ENCODE measurements around the gene HM13. TPM values are rescaled to one million over a fixed set of nuclear protein-coding genes. Genes with fewer than 3 reads are reported as not detected.

HM13 gene
- total RNA-seq, 1 experiment from 2014 or later = 183 TPM

DNA sequence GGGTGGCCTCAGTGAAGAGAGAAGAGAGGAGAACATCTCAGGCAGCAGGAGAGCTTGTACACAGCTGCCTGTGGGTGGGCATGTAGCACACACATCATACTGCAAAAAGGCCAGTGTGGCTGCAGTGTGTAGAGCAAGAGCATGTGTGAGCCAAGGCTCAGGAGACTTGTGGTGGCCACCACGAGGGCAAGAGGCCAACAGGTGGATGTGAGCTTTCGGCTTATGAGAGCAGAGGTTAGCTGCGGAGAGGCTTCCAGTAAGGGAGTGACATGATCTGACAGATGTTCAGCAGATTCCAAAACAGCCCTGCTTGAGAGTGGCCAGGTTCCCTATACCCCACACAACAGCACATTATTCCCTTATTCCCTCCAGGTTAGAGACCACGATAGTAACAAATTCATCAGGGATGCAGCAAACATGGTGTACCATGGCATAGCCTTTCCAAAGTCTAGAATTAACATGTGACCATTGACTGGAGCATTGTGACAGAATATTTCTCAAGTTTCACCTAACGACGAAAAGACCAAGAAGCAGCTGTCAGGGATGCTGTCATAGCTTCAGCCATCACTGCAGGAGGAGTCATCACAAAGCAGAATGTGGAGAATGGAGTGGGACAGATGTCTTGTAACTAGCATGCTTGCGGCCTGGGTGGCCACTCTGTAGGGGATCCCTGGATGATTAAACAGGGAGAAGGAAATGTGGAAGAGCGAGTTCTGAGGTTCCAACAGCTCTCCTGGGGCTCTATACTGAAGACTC, 23.1 kb downstream of the HM13 start:
- ChIA-PET RAD21 (ENCODE audit: low non-redundant PET in 1 of 2, low total read pairs in 2 of 2, uncharacterized antibody in 2 of 2, unreplicated experiment in 2 of 2) (no interaction called here), POLR2A (no interaction called here), CTCF (no interaction called here)
- Histone ChIP-seq H3K9ac (ENCODE audit: low read length) (no peak overlapping the region), H3K27ac (ENCODE audit: low read depth, low read length) (no peak overlapping the region), H3K4me2 (ENCODE audit: low read length) (no peak overlapping the region), H4K20me1 (ENCODE audit: insufficient read depth) (no peaks in the 10 kb centered on the region), H3K27me3 (ENCODE audit: insufficient read depth, low read length) (no peaks in the 10 kb centered on the region), H3K36me3 (ENCODE audit: control insufficient read depth in 1 of 2, insufficient read depth in 2 of 2, low read length in 2 of 2) (peaks cover 38 to 74% of the 10 kb centered on the region in 2 experiments; a peak in 3 of 4 replicates), H3K4me3 (replicated peaks in 1 of 2; ENCODE audit: low read depth in 1 of 2, low read length in 2 of 2) (no peak overlapping the region), H2AFZ (ENCODE audit: low read depth, low read length, poor library complexity, severe bottlenecking) (no peak overlapping the region), H3K4me1 (ENCODE audit: control insufficient read depth in 1 of 2, insufficient read depth in 2 of 2, low read length in 2 of 2) (peaks cover 0 to 13% of the 10 kb centered on the region in 2 experiments; a peak in 2 of 4 replicates), H3K9me2 (ENCODE audit: insufficient read depth) (no peaks in the 10 kb centered on the region), H3K9me3 (ENCODE audit: control insufficient read depth in 1 of 2, insufficient read depth in 1 of 2, low read depth in 1 of 2, low read length in 2 of 2) (no peaks in the 10 kb centered on the region), H3K79me2 (ENCODE audit: insufficient read depth, low read length) (peaks cover 79% of the 10 kb centered on the region)
- TF ChIP-seq POLR2AphosphoS5 (IDR thresholded peaks at IDR 0.05; ENCODE audit: low read depth, low read length) (no peak), JUND (IDR thresholded peaks at IDR 0.05) (no peak)
- intact Hi-C loops (cut with micrococcal nuclease) = no loop called here
- no peak for DNase-seq (ENCODE audit: low read depth, low spot score)
- no TSS peak for BruUV-seq (replicated peaks)
- ATAC-seq = no peak

DNA sequence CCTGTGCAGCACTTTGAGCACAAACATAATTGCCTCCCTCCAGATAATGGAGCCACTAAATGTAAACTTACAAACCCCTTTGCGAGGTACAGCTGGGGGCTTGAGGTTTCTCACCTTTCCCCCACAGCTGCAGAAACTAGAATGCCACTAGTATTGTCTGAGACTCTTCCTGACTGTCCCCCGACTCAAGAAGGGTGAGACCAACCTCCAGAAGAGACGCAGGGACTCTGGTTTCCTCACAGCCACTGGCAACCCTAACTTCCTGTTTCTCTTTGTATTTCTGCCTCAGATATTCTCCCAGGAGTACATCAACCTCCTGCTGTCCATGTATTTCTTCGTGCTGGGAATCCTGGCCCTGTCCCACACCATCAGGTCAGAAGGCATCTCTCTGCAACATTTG, 23.6 kb downstream of the HM13 start:
- Histone ChIP-seq H4K20me1 (ENCODE audit: insufficient read depth) (no peaks in the 10 kb centered on the region), H3K79me2 (ENCODE audit: insufficient read depth, low read length) (peaks cover 78% of the 10 kb centered on the region), H3K4me2 (ENCODE audit: low read length) (no peak overlapping the region), H3K9ac (ENCODE audit: low read length) (no peak overlapping the region), H3K9me3 (ENCODE audit: control insufficient read depth in 1 of 2, insufficient read depth in 1 of 2, low read depth in 1 of 2, low read length in 2 of 2) (no peaks in the 10 kb centered on the region), H3K27ac (ENCODE audit: low read depth, low read length) (no peak overlapping the region), H3K4me3 (replicated peaks in 1 of 2; ENCODE audit: low read depth in 1 of 2, low read length in 2 of 2) (no peak overlapping the region), H2AFZ (ENCODE audit: low read depth, low read length, poor library complexity, severe bottlenecking) (no peak overlapping the region), H3K4me1 (ENCODE audit: control insufficient read depth in 1 of 2, insufficient read depth in 2 of 2, low read length in 2 of 2) (peaks cover 0 to 17% of the 10 kb centered on the region in 2 experiments; a peak in 2 of 4 replicates), H3K36me3 (ENCODE audit: control insufficient read depth in 1 of 2, insufficient read depth in 2 of 2, low read length in 2 of 2) (peaks cover 34 to 71% of the 10 kb centered on the region in 2 experiments; a peak in 3 of 4 replicates), H3K9me2 (ENCODE audit: insufficient read depth) (no peaks in the 10 kb centered on the region), H3K27me3 (ENCODE audit: insufficient read depth, low read length) (no peaks in the 10 kb centered on the region)
- ChIA-PET CTCF (no interaction called here), POLR2A (no interaction called here), RAD21 (ENCODE audit: low non-redundant PET in 1 of 2, low total read pairs in 2 of 2, uncharacterized antibody in 2 of 2, unreplicated experiment in 2 of 2) (no interaction called here)
- intact Hi-C loops (cut with micrococcal nuclease) = no loop called here
- no peak for ATAC-seq
- no TSS peak for BruUV-seq (replicated peaks)
- TF ChIP-seq JUND (IDR thresholded peaks at IDR 0.05) = no peak
- TF ChIP-seq EZH2 (IDR thresholded peaks at IDR 0.05) = no peak
- TF ChIP-seq ZFX (IDR thresholded peaks at IDR 0.05) = no peak
- TF ChIP-seq, protein P1, sequence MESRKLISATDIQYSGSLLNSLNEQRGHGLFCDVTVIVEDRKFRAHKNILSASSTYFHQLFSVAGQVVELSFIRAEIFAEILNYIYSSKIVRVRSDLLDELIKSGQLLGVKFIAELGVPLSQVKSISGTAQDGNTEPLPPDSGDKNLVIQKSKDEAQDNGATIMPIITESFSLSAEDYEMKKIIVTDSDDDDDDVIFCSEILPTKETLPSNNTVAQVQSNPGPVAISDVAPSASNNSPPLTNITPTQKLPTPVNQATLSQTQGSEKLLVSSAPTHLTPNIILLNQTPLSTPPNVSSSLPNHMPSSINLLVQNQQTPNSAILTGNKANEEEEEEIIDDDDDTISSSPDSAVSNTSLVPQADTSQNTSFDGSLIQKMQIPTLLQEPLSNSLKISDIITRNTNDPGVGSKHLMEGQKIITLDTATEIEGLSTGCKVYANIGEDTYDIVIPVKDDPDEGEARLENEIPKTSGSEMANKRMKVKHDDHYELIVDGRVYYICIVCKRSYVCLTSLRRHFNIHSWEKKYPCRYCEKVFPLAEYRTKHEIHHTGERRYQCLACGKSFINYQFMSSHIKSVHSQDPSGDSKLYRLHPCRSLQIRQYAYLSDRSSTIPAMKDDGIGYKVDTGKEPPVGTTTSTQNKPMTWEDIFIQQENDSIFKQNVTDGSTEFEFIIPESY (IDR thresholded peaks at IDR 0.05; ENCODE audit: extremely low read depth, insufficient replicate concordance, low read length) = no peak
- no peak for DNase-seq (ENCODE audit: low read depth, low spot score)

Data from HCT116 (cell line).